ENCODE data around the gene GRIN3A. TPM values are rescaled to one million over a fixed set of nuclear protein-coding genes. Genes with fewer than 3 reads are reported as not detected.

The GRIN3A gene
- total and polyA plus RNA-seq, 2 of the 4 experiments (the other 2 are of a cell fraction): not detected

DNA sequence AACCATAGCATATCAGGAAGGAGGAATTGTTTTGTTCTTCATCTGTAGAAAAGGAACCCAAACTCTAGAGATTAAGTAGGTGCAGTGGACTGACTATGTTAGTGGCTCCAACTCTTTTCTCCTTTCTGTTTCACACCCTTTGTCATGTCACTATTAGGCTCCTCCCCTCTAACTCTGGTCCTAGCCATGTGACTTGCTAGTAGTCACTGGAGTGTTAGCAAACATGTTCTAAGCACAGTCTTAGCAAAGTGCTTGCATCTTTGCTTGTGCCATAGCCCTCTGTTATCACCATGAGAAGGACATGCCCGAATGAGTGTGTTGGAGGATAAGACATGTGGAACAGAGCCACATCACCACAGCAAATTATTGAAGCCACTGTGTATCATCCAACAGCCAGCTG is 88.3 kb downstream of the GRIN3A start:
- ChIA-PET CTCF (interaction anchor here (0.6 kb wide), 1 partner anchor 410 kb away, joined by 3 read pairs; no protein-coding TSS in a partner anchor), POLR2A (ENCODE audit: unreplicated experiment) (no interaction called here)
- Histone ChIP-seq H3K56ac (ENCODE audit: extremely low read depth, insufficient read depth, low read length) (no peak overlapping the region), H2AK5ac (ENCODE audit: low read depth, low read length) (no peak overlapping the region), H3K36me3 (ENCODE audit: control insufficient read depth, insufficient read depth, low read length) (no peaks in the 10 kb centered on the region), H3K4me2 (ENCODE audit: low read depth, low read length) (no peak overlapping the region), H3K9me3 (ENCODE audit: control insufficient read depth, insufficient read depth, low read length) (no peaks in the 10 kb centered on the region), H3K14ac (replicated peaks; ENCODE audit: low read depth, low read length) (no peak overlapping the region), H4K91ac (ENCODE audit: insufficient read depth, low read depth, low read length) (no peak overlapping the region), H3K79me1 (ENCODE audit: low read depth in 1 of 2, low read length in 2 of 2) (no peaks in the 10 kb centered on the region), H3K18ac (ENCODE audit: low read depth, low read length) (no peak overlapping the region), H4K20me1 (ENCODE audit: insufficient read depth, low read length) (no peaks in the 10 kb centered on the region), H3K27me3 (ENCODE audit: control insufficient read depth, insufficient read depth, low read length) (no peaks in the 10 kb centered on the region), H3K9ac (ENCODE audit: low read depth, low read length) (no peak overlapping the region), H4K8ac (ENCODE audit: low read depth in 2 of 2, low read length in 2 of 2) (no peak overlapping the region), H2AK9ac (replicated peaks; ENCODE audit: low read depth, low read length, poor library complexity) (no peak overlapping the region), H2BK20ac (ENCODE audit: low read depth, low read length) (no peak overlapping the region), H2AFZ (replicated peaks; ENCODE audit: low read length, poor library complexity) (no peak overlapping the region), H3K4me1 (ENCODE audit: control insufficient read depth, insufficient read depth, low read length) (no peaks in the 10 kb centered on the region), H3K23ac (ENCODE audit: low read depth, low read length) (no peak overlapping the region), H3K9me1 (ENCODE audit: insufficient read depth, low read length) (no peaks in the 10 kb centered on the region), H4K5ac (ENCODE audit: low read depth, low read length) (no peak overlapping the region), H3K4me3 (ENCODE audit: insufficient read depth, low read depth, low read length) (no peak overlapping the region), H2BK5ac (ENCODE audit: low read depth, low read length, poor library complexity, severe bottlenecking) (no peak overlapping the region), H2BK120ac (ENCODE audit: low read depth, low read length) (no peak overlapping the region), H2BK15ac (ENCODE audit: low read depth, low read length) (no peak overlapping the region), H3K27ac (ENCODE audit: insufficient read depth, low read length) (no peak overlapping the region), H3K4ac (ENCODE audit: low read depth, low read length) (no peak overlapping the region)
- intact Hi-C loops (cut with micrococcal nuclease): no loop called here
- BruUV-seq (replicated peaks): no TSS peak
- DNase-seq (no peak), ATAC-seq (ENCODE audit: low read depth) (no peak)
- dilution Hi-C loops (cut with HindIII; ENCODE audit: low sequenced_read_pairs, unreplicated experiment): no loop called here
- whole genome bisulfite sequencing, 2 experiments (ENCODE audit: extremely low coverage in 2 of 2, insufficient read length in 1 of 2): no CpG with 5 or more reads among the region's 1 CpG
- in situ Hi-C loops (cut with MboI; ENCODE audit: low sequenced_read_pairs): no loop called here
- TF ChIP-seq, protein P1, sequence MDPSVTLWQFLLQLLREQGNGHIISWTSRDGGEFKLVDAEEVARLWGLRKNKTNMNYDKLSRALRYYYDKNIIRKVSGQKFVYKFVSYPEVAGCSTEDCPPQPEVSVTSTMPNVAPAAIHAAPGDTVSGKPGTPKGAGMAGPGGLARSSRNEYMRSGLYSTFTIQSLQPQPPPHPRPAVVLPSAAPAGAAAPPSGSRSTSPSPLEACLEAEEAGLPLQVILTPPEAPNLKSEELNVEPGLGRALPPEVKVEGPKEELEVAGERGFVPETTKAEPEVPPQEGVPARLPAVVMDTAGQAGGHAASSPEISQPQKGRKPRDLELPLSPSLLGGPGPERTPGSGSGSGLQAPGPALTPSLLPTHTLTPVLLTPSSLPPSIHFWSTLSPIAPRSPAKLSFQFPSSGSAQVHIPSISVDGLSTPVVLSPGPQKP (IDR thresholded peaks at IDR 0.05; ENCODE audit: borderline replicate concordance, low read depth, low read length): no peak
- no peak for TF ChIP-seq RFX5 (IDR thresholded peaks at IDR 0.05; ENCODE audit: low read depth, low read length)
- no peak for TF ChIP-seq RCOR1 (IDR thresholded peaks at IDR 0.05; ENCODE audit: insufficient replicate concordance, low read length)
